Activated gamma-delta T cell treated with Interleukin-2 at 50 U/mL for 16 hours (primary cell): ENCODE data around the gene SLC1A2.

Source experiments
- DNase-seq: peaks from one replicate; pipeline ENCODE4 v3.0.0-alpha.2; 2020

Gene SLC1A2

GRCh38 chr11:35412285-35412684 is 7.1 kb downstream of the SLC1A2 start:
- no peak for DNase-seq

DNA sequence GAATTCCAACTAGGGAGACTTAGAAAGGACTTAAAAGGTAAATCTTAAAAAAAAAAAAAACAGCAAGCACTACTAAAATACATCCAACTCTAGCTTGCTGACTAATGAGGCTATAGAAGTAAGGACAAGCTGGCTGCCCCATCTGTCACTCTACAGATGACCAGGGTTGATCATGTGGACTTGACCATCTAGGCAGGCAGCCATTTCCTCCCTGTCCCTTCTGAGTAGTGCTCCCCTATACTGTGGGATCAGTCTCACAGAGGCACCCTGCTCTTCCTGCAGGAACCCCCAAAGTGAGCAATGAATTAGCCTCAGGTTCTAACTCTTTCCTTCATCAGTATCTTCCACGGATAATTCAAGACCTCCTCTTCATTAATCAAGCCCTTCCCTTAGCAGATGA is 12.3 kb downstream of the SLC1A2 start:
- DNase-seq: no peak

GRCh38 chr11:35404388-35404775 is 15.0 kb downstream of the SLC1A2 start:
- no peak for DNase-seq

DNA sequence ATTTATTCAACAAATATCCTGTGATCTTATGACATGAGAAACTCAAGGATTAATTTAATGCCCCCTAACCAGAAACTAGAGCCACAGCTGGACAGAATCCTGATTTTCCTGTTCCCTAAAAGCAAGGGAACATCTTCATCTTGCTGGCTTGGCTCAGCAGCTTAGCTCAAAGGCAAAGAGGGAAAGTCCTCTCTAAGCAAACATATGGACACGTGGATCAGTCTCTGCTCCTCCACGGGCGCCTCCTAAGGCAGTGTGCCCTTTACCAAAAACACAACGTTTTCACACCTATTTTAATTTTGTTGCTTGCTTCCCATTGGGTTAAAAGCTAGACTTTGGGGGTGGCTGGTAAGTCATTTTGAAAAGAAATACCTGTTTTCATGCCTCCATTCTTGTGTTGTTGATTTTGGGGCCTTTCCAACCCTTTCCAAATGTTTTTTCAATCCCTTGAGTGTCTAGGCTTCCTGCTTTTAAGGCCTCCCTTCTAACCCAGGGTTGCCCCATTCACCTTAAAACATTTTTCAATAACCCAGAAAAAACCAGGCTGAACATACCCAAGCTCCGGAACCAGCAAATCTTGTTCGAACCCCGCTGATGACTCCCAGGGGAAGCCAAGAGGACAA is 15.5 kb downstream of the SLC1A2 start:
- DNase-seq: no peak

- no peak for DNase-seq
Measured at GRCh38 chr11:35402751-35403660, 16.4 kb downstream of the SLC1A2 start.

GRCh38 chr11:35398881-35399280 is 20.5 kb downstream of the SLC1A2 start:
- DNase-seq: no peak

DNA sequence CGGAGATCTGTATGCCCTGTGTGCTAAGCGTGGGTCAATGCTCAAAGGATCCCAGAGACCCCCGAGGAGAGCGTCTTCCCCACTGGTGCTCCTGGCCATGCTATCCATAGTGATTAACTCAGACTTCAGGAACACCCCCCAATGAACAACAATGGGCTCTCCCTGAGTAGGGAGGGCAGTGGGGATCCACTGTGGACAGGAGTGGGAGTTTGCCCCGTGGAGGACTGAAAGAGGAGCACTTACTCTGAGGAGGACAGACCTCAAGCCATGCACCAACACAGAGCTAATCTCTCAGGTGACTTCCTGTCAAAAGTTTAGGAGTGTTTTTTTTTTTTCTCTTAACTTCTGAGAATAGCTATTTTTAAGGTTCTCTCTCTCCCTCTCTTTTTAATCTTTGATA is 24.4 kb downstream of the SLC1A2 start:
- no peak for DNase-seq

DNA sequence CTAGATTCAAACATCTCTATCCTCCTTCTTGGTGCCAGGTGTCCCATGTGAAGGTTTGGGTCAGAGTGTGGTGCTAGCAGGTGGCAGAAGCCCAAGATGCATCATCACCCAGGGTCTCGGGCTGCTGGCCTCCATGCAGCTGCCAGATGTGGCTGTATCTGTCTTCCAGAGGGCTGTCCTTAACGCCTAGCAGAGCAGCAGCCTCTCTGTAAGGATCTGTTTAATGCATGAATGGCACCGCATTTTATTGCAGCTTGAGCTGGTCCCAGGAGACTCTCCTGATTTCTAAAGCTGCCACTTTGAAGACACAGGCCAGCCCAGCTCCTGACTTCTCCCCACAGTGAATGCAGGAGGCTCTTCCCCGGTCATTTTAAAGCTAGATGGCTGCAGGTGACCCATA is 26.3 kb downstream of the SLC1A2 start:
- DNase-seq: no peak

DNA sequence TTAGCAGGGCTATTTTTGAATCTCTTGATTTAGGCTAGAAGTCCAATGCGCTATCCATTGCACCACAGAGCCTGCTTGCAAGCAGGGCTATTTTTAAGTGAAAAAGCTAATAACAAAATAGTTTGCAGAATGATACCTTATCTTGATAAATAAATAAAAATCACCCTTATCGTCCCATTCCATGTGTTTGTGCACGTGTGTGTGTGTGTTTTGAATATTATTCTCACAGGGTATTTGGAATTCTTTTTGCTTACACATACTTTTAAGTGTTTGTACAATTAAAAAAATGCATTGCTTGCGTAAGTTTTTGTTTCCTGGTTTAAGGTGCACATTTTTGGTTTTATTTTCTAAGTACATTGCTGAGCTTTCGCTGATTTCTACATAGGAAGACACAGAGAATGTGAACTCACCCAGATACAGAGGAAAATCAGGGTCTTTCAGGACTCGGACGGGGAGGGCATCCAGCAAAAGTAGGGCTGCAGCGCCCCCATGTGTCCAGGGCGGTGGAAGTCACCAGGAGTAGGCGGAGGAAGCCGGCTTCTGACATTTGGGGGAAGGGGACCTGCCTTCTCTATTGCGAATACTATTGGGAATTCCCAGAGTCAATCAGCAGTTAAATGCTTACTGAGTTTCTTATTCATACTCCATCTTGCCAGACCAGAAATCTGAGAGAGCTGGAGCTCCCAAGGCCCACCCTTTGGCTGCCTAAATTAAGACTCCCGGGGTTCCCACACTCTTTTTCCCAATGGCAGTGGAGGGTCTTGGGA is 27.3 kb downstream of the SLC1A2 start:
- peak; percentile 89 for DNase-seq

GRCh38 chr11:35390737-35391682 is 28.3 kb downstream of the SLC1A2 start:
- DNase-seq: no peak

GRCh38 chr11:35389897-35390465 is 29.4 kb downstream of the SLC1A2 start:
- DNase-seq: no peak

DNA sequence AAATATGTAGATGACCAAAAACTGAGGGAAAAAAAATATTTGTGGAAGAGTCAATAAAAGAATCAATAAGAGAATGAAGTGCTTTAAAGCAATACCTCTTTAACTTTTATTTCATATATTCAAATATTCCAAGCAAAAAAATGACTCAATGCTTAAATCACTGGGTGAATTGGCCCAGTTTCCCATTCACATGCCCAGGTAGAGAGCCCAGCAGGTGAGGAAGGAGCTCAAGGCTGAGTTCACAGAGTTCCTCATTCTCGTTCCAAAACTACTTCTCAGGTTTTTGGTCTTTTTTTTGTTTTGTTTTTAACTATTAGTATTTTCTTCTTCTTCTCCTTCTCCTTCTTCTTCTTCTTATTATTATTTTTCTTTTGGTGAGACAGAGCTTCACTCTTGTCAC is 30.2 kb downstream of the SLC1A2 start:
- DNase-seq: no peak

- no peak for DNase-seq
Measured at GRCh38 chr11:35388061-35388460, 31.3 kb downstream of the SLC1A2 start.

DNA sequence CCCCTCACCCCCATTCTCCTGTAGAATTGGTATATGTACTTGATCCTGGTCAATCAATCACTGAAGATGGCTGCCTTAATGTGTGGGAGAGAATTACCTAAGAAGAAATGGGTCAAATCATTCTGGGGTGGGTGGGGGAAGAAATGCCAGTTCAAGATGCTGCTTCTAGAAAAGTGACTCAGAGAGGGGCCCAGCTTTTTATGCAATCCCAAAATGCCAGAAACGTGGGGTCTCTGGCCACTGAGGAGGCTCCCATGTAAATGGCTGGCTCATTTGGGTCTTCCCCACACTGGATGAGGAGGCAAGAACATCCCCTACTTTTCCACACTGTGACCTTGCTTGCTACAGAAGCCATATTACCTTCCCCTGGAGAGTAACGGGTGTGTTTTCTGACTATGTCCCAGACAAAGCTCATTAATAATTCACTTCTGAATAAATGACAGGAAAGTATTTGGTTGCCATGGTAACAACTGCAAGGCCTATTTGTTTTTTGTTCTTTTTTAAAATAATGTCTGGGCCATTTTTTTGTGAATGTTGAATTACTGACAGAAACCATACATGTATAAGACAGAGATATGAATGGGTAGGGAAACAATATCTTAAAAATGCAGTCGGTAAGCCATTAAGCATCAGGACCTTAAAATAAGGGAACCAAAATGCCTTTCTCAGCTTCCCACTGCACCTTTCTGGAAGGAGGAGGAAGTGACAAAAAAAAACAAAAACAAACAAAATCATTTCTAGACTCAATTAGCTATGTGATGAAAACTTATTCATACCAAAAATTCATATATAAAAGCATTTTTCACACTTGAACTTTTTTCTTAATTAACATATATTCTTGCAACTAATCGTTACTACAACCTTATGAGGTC is 32.0 kb downstream of the SLC1A2 start:
- DNase-seq: no peak

GRCh38 chr11:35383953-35384352 is 35.4 kb downstream of the SLC1A2 start:
- DNase-seq: no peak

- no peak for DNase-seq
Measured at GRCh38 chr11:35381709-35382322, 37.5 kb downstream of the SLC1A2 start.

GRCh38 chr11:35380603-35381002 is 38.8 kb downstream of the SLC1A2 start:
- DNase-seq: no peak

DNA sequence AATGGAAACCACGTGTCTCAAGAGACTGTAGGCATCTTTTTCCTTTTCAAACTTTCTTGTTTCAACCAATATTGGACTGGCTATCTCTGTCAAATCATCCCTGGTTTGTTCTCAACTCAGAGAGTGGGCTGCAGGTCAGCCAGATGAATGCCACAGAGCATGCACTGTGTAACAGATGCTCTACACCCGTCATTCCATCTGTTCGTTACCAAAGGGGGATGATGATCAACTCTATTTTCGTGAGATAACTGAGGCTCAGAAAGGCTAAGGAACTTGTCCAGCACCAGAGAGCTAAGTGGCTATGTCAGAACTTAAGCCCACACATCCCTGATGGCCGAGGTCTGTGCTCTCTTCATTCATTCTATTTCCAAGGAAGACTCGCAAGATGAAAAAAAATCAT is 42.1 kb downstream of the SLC1A2 start:
- DNase-seq: no peak

GRCh38 chr11:35376613-35377012 is 42.7 kb downstream of the SLC1A2 start:
- DNase-seq: no peak

- no peak for DNase-seq
Measured at GRCh38 chr11:35376118-35376510, 43.2 kb downstream of the SLC1A2 start.
